Vagina (tissue), 2 donors: ENCODE results near the gene GRHL3. TPM values are rescaled to one million over a fixed set of nuclear protein-coding genes. Genes with fewer than 3 reads are reported as not detected.

ENCODE experiments used
- DNase-seq, 2 donors: peaks; one replicate each; pipeline ENCODE4 v3.0.0-alpha.2; 2017; ENCODE audit errors: extremely low spot score in 2 of 2
- H3K27ac ChIP-seq: fragments of 200-600 bp; sonication (generic); one replicate; pipeline ENCODE4 v1.5.1; 2019
- H3K27me3 ChIP-seq: fragments of 200-600 bp; sonication (generic); one replicate; pipeline ENCODE4 v1.5.1; 2019
- H3K36me3 ChIP-seq, 2 donors: fragments of 200-600 bp; sonication (generic); one replicate each; pipeline ENCODE4 v1.5.1; 2017 to 2019
- H3K4me1 ChIP-seq: fragments of 200-600 bp; sonication (generic); one replicate; pipeline ENCODE4 v1.5.1; 2019
- H3K4me3 ChIP-seq, 2 donors: fragments of 200-600 bp; sonication (generic); 1 replicate in 1 of 2; 2 replicates in 1 of 2; pipeline ENCODE4 v1.5.1; 2016 to 2019
- H3K9me3 ChIP-seq: fragments of 200-600 bp; sonication (generic); one replicate; pipeline ENCODE4 v1.5.1; 2019
- CTCF ChIP-seq, 3 experiments: fragments of 450-650 bp in 2 of 3; fragments of 200-600 bp in 1 of 3; sonication (generic) in 1 of 3; IDR thresholded peaks; one replicate each; pipeline ENCODE4 v1.5.1; 2017 to 2019; ENCODE audit warnings: antibody characterized with exemption in 3 of 3, mild to moderate bottlenecking in 2 of 3, moderate library complexity in 2 of 3
- POLR2A ChIP-seq, 2 donors: fragments of 450-650 bp; IDR thresholded peaks; one replicate each; pipeline ENCODE4 v1.6.1; 2017; ENCODE audit warnings: antibody characterized with exemption in 2 of 2, mild to moderate bottlenecking in 2 of 2, moderate library complexity in 2 of 2
- POLR2AphosphoS5 ChIP-seq, 2 donors: sonication (generic); formaldehyde crosslinking; IDR thresholded peaks; one replicate each; pipeline ENCODE4 v1.9.0; 2017; ENCODE audit warnings: antibody characterized with exemption in 2 of 2, mild to moderate bottlenecking in 2 of 2, low read depth in 1 of 2; ENCODE audit not compliant: insufficient read depth in 1 of 2
- intact Hi-C: fragments of 100-400 bp; cut with DNase I; formaldehyde crosslinking; loops from one replicate; pipeline ENCODE4 v1.15.1; 2023
- total RNA-seq: library from RNA; depleted of rRNA; stranded (reverse); fragments of >200 nt; gene quantifications from one replicate; pipeline ENCODE4 v1.2.3, GENCODE V29; 2016

GRHL3 gene
- total RNA-seq, 1 donor from 2014 or later: 58.7 TPM

- H3K4me1 ChIP-seq: peaks cover 4% of the 10 kb centered on the region
- intact Hi-C loops: no loop called here
- H3K27me3 ChIP-seq: no peaks in the 10 kb centered on the region
- no peaks in the 10 kb centered on the region for H3K9me3 ChIP-seq
- DNase-seq: no peak
- no peak overlapping the region for H3K4me3 ChIP-seq
- no peak overlapping the region for H3K27ac ChIP-seq
- TF ChIP-seq POLR2A (IDR thresholded peaks at IDR 0.05) (no peak), CTCF (IDR thresholded peaks at IDR 0.05) (no peak), POLR2AphosphoS5 (IDR thresholded peaks at IDR 0.05; ENCODE audit: insufficient read depth in 1 of 2, low read depth in 1 of 2) (no peak)
- peaks cover 0 to 3% of the 10 kb centered on the region in 2 donors for H3K36me3 ChIP-seq
These were observed 20.8 kb downstream of the GRHL3 start for GRCh38 chr1:24339996-24340395.

GRCh38 chr1:24340770-24341169 lies 21.6 kb downstream of the GRHL3 start:
- intact Hi-C loops: no loop called here
- no peak overlapping the region for H3K27ac ChIP-seq
- no peak overlapping the region for H3K4me3 ChIP-seq
- H3K9me3 ChIP-seq: no peaks in the 10 kb centered on the region
- H3K36me3 ChIP-seq: no peaks in the 10 kb centered on the region
- TF ChIP-seq POLR2AphosphoS5 (IDR thresholded peaks at IDR 0.05; ENCODE audit: insufficient read depth in 1 of 2, low read depth in 1 of 2): no peak
- TF ChIP-seq POLR2A (IDR thresholded peaks at IDR 0.05): no peak
- no peak for TF ChIP-seq CTCF (IDR thresholded peaks at IDR 0.05)
- H3K27me3 ChIP-seq: no peaks in the 10 kb centered on the region
- no peaks in the 10 kb centered on the region for H3K4me1 ChIP-seq
- DNase-seq: no peak

- H3K36me3 ChIP-seq: no peaks in the 10 kb centered on the region
- intact Hi-C loops: no loop called here
These were observed 22.1 kb downstream of the GRHL3 start for GRCh38 chr1:24341260-24341659.

GRCh38 chr1:24343412-24344089 lies 24.4 kb downstream of the GRHL3 start:
- Histone ChIP-seq H3K36me3 (no peaks in the 10 kb centered on the region), H3K4me3 (no peak overlapping the region), H3K4me1 (no peaks in the 10 kb centered on the region), H3K27ac (no peak overlapping the region), H3K27me3 (no peaks in the 10 kb centered on the region), H3K9me3 (no peaks in the 10 kb centered on the region)
- TF ChIP-seq POLR2AphosphoS5 (IDR thresholded peaks at IDR 0.05; ENCODE audit: insufficient read depth in 1 of 2, low read depth in 1 of 2) (no peak), POLR2A (IDR thresholded peaks at IDR 0.05) (no peak), CTCF (IDR thresholded peaks at IDR 0.05) (no peak)
- DNase-seq: no peak
- intact Hi-C loops: no loop called here

More at GRCh38 chr1:24341260-24341659, 22.1 kb downstream of the GRHL3 start:
- H3K27ac ChIP-seq: no peak overlapping the region
- no peak for DNase-seq
- H3K9me3 ChIP-seq: no peaks in the 10 kb centered on the region
- no peaks in the 10 kb centered on the region for H3K27me3 ChIP-seq
- H3K4me1 ChIP-seq: no peaks in the 10 kb centered on the region
- H3K4me3 ChIP-seq: no peak overlapping the region
- TF ChIP-seq CTCF (IDR thresholded peaks at IDR 0.05) (no peak), POLR2AphosphoS5 (IDR thresholded peaks at IDR 0.05; ENCODE audit: insufficient read depth in 1 of 2, low read depth in 1 of 2) (no peak), POLR2A (IDR thresholded peaks at IDR 0.05) (no peak)

GRCh38 chr1:24344090-24344742 lies 25.1 kb downstream of the GRHL3 start:
- Histone ChIP-seq H3K4me3 (no peak overlapping the region), H3K36me3 (no peaks in the 10 kb centered on the region), H3K27ac (no peak overlapping the region), H3K27me3 (no peaks in the 10 kb centered on the region), H3K4me1 (no peaks in the 10 kb centered on the region), H3K9me3 (no peaks in the 10 kb centered on the region)
- intact Hi-C loops: no loop called here
- TF ChIP-seq POLR2A (IDR thresholded peaks at IDR 0.05): no peak
- no peak for TF ChIP-seq POLR2AphosphoS5 (IDR thresholded peaks at IDR 0.05; ENCODE audit: insufficient read depth in 1 of 2, low read depth in 1 of 2)
- TF ChIP-seq CTCF (IDR thresholded peaks at IDR 0.05): no peak
- no peak for DNase-seq
